Neural cell (in vitro differentiated cells): ENCODE results near the gene C3. TPM values are rescaled to one million over a fixed set of nuclear protein-coding genes. Genes with fewer than 3 reads are reported as not detected.
"Not testable (repeated sequence)": the region's sequence is repeated elsewhere in the genome, so short reads cannot be mapped to it uniquely, and the experiment has no call there.

Experiments
- H2AFZ ChIP-seq: fragments of 200-600, 300-800 bp; sonication (generic), shearing (Covaris generic); 2 replicates; pipeline ENCODE4 v1.6.0; 2014; ENCODE audit warnings: low read depth, mild to moderate bottlenecking, antibody characterized with exemption, low read length, moderate library complexity
- H3F3A ChIP-seq: fragments of 200-600 bp; shearing (Covaris generic); 2 replicates; pipeline ENCODE4 v1.6.1; 2016; ENCODE audit warnings: mild to moderate bottlenecking, moderate library complexity, mixed read lengths, antibody characterized with exemption, low read length; ENCODE audit not compliant: insufficient read depth, poor library complexity, severe bottlenecking
- H3K27ac ChIP-seq: fragments of 200-600, 300-800 bp; sonication (generic), shearing (Covaris generic); 2 replicates; pipeline ENCODE4 v1.5.1; 2014; ENCODE audit warnings: mild to moderate bottlenecking, low read length, moderate library complexity
- H3K27me3 ChIP-seq: fragments of 300-800, 200-600 bp; sonication (generic), shearing (Covaris generic); 2 replicates; pipeline ENCODE4 v1.6.0; 2014; ENCODE audit warnings: mild to moderate bottlenecking, low read depth, low read length, moderate library complexity; ENCODE audit not compliant: insufficient read depth
- H3K36me3 ChIP-seq: fragments of 300-800, 200-600 bp; sonication (generic), shearing (Covaris generic); 2 replicates; pipeline ENCODE4 v1.5.1; 2014; ENCODE audit warnings: mild to moderate bottlenecking, antibody characterized with exemption, low read length, moderate library complexity; ENCODE audit not compliant: insufficient read depth
- H3K4me2 ChIP-seq: fragments of 300-800, 200-600 bp; sonication (generic), shearing (Covaris generic); 2 replicates; pipeline ENCODE4 v1.6.0; 2014; ENCODE audit warnings: mild to moderate bottlenecking, low read length
- H3K4me3 ChIP-seq: fragments of 300-800, 200-600 bp; sonication (generic), shearing (Covaris generic); 2 replicates; pipeline ENCODE4 v1.5.1; 2014; ENCODE audit warnings: mild to moderate bottlenecking, low read length, moderate library complexity
- H3K79me2 ChIP-seq: fragments of 200-600 bp; shearing (Covaris generic); replicated peaks from 2 replicates; pipeline ENCODE4 v1.6.0; 2014; ENCODE audit warnings: mild to moderate bottlenecking, low read length, moderate library complexity; ENCODE audit not compliant: insufficient read depth
- H3K9ac ChIP-seq: fragments of 300-800, 200-600 bp; sonication (generic), shearing (Covaris generic); 2 replicates; pipeline ENCODE4 v1.6.1; 2016; ENCODE audit warnings: mild to moderate bottlenecking, low read length, mixed read lengths
- H3K9me2 ChIP-seq: fragments of 200-600 bp; shearing (Covaris generic); 2 replicates; pipeline ENCODE4 v1.6.1; 2016; ENCODE audit warnings: mild to moderate bottlenecking, low read length, mixed read lengths; ENCODE audit not compliant: insufficient read depth
- H3K9me3 ChIP-seq: fragments of 200-600, 300-800 bp; sonication (generic), shearing (Covaris generic); 2 replicates; pipeline ENCODE4 v1.6.1; 2016; ENCODE audit warnings: mild to moderate bottlenecking, mixed run types, low read length, moderate library complexity, mixed read lengths
- H4K20me1 ChIP-seq: fragments of 200-600 bp; shearing (Covaris generic); 2 replicates; pipeline ENCODE4 v1.6.1; 2016; ENCODE audit warnings: mild to moderate bottlenecking, mixed run types; ENCODE audit not compliant: insufficient read depth
- EP300 ChIP-seq: fragments of 450-650 bp; conservative IDR thresholded peaks from 2 replicates; pipeline ENCODE4 v1.6.1; 2014; ENCODE audit warnings: antibody characterized with exemption, mild to moderate bottlenecking, moderate library complexity; ENCODE audit not compliant: poor library complexity, severe bottlenecking
- EZH2 ChIP-seq: fragments of 200-600, 300-800 bp; shearing (Covaris generic), sonication (generic); IDR thresholded peaks from 2 replicates; pipeline ENCODE4 v1.6.1; 2014; ENCODE audit warnings: antibody characterized with exemption, low read length, borderline replicate concordance, mild to moderate bottlenecking; ENCODE audit not compliant: insufficient read depth, poor library complexity, severe bottlenecking
- MXI1 ChIP-seq: fragments of 450-650 bp; conservative IDR thresholded peaks from 2 replicates; pipeline ENCODE4 v1.6.1; 2014; ENCODE audit warnings: antibody characterized with exemption, mild to moderate bottlenecking; ENCODE audit not compliant: poor library complexity, severe bottlenecking
- POLR2AphosphoS5 ChIP-seq: IDR thresholded peaks from 2 replicates; pipeline ENCODE4 v1.6.1; 2012
- RAD21 ChIP-seq: fragments of 450-650 bp; conservative IDR thresholded peaks from 2 replicates; pipeline ENCODE4 v1.6.1; 2014; ENCODE audit warnings: antibody characterized with exemption, mild to moderate bottlenecking, moderate library complexity
- SMC3 ChIP-seq: fragments of 450-650 bp; conservative IDR thresholded peaks from 2 replicates; pipeline ENCODE4 v1.6.1; 2014; ENCODE audit warnings: antibody characterized with exemption, mild to moderate bottlenecking, moderate library complexity; ENCODE audit not compliant: poor library complexity
- TAF1 ChIP-seq: IDR thresholded peaks from 2 replicates; pipeline ENCODE4 v1.6.1; 2012; ENCODE audit warnings: low read depth
- polyA plus RNA-seq: library from polyadenylated mRNA; depleted of rRNA; stranded (reverse); fragments of >200 nt; gene quantifications from 2 replicates; pipeline ENCODE4 v1.2.3, GENCODE V29; 2014
- TF ChIP-seq, protein P1 (sequence below): fragments of 450-650 bp; IDR thresholded peaks from 2 replicates; pipeline ENCODE4 v1.5.1; 2014; ENCODE audit warnings: antibody characterized with exemption, mild to moderate bottlenecking, moderate library complexity; ENCODE audit not compliant: poor library complexity, severe bottlenecking
- TF ChIP-seq, protein P2 (sequence below): IDR thresholded peaks from 2 replicates; pipeline ENCODE4 v1.6.1; 2012; ENCODE audit warnings: borderline replicate concordance

The C3 gene
- polyA plus RNA-seq, 1 donor from 2014 or later: not detected

DNA sequence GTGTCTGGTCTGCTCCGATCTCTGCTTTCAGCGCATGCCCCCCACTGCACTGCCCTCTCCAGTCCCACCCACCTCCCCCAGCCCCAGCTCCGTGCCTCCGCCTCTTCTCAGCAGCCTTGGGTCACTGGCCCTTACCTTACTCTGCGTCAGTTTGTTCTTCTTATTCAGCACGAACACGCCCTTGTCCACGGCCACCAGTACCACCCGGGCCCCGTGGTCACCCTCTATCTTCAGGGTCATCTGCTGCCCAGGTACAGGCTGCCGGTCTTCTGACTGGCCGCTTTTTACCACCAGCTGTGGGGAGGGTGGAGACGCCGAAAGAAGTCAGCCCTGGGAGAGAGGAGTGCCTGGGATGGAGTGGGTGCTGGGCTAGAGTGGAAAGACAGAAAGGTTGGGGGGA lies 10.9 kb downstream of the C3 start:
- peaks cover 28% of the 10 kb centered on the region for H3K27me3 ChIP-seq
- no peak for TF ChIP-seq EZH2
- no peak for TF ChIP-seq EP300
- TF ChIP-seq, protein P1, sequence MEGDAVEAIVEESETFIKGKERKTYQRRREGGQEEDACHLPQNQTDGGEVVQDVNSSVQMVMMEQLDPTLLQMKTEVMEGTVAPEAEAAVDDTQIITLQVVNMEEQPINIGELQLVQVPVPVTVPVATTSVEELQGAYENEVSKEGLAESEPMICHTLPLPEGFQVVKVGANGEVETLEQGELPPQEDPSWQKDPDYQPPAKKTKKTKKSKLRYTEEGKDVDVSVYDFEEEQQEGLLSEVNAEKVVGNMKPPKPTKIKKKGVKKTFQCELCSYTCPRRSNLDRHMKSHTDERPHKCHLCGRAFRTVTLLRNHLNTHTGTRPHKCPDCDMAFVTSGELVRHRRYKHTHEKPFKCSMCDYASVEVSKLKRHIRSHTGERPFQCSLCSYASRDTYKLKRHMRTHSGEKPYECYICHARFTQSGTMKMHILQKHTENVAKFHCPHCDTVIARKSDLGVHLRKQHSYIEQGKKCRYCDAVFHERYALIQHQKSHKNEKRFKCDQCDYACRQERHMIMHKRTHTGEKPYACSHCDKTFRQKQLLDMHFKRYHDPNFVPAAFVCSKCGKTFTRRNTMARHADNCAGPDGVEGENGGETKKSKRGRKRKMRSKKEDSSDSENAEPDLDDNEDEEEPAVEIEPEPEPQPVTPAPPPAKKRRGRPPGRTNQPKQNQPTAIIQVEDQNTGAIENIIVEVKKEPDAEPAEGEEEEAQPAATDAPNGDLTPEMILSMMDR: no peak
- H3K9ac ChIP-seq: no peak overlapping the region
- no peaks in the 10 kb centered on the region for H3K9me2 ChIP-seq
- H4K20me1 ChIP-seq: no peaks in the 10 kb centered on the region
- no peak overlapping the region for H3K27ac ChIP-seq
- no peaks in the 10 kb centered on the region for H3K79me2 ChIP-seq
- H3K4me2 ChIP-seq: no peak overlapping the region
- H2AFZ ChIP-seq: no peak overlapping the region
- H3K4me3 ChIP-seq: no peak overlapping the region
- no peaks in the 10 kb centered on the region for H3F3A ChIP-seq
- H3K36me3 ChIP-seq: no peaks in the 10 kb centered on the region
- no peaks in the 10 kb centered on the region for H3K9me3 ChIP-seq

DNA sequence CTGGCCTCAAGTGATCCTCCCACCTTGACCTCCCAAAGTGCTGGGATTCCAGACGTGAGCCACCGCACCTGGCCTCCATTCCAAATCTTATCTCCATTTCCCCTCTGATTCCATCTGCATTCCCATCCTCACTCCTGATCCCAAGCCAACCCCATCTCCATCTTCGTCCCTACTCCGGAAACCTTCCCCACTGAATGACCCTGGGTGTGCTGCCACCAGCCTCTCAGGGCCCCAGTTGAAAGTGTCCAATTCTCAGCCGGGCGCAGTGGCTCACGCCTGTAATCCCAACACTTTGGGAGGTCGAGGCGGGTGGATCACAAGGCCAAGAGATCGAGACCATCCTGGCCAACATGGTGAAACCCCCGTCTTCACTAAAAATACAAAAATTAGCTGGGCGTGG lies 11.5 kb downstream of the C3 start:
- not testable (repeated sequence) for H3K4me2 ChIP-seq, H3K36me3 ChIP-seq, H3K9me2 ChIP-seq, H3K79me2 ChIP-seq, H3K9me3 ChIP-seq, H3K27ac ChIP-seq, H4K20me1 ChIP-seq, H3K4me3 ChIP-seq, H3F3A ChIP-seq, H3K9ac ChIP-seq, H2AFZ ChIP-seq
- peaks cover 28% of the 10 kb centered on the region for H3K27me3 ChIP-seq

DNA sequence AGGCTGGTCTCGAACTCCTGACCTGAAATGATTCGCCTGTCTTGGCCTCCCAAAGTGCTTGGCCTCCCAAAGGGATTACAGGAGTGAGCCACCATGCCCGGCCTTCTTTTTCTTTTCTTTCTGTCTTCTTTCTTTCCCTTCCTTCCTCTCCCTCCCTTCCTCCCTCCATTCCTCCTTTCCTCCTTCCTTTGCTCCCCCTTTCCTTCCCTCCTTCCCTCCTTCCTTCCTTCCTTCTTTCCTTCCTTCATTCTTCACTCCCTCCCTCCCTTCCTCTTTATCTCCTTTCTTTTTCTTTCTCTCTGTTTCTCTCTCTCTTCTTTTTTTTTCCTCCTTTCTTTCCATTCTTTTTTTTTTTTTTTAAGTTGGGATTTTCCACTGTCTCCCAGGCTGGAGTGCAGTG lies 12.1 kb downstream of the C3 start:
- no peak overlapping the region for H2AFZ ChIP-seq
- H3F3A ChIP-seq: no peaks in the 10 kb centered on the region
- no peaks in the 10 kb centered on the region for H3K9me3 ChIP-seq
- H3K9me2 ChIP-seq: no peaks in the 10 kb centered on the region
- no peak overlapping the region for H3K27ac ChIP-seq
- H3K4me2 ChIP-seq: no peak overlapping the region
- no peaks in the 10 kb centered on the region for H3K79me2 ChIP-seq
- no peak for TF ChIP-seq TAF1
- no peak for TF ChIP-seq MXI1
- no peak for TF ChIP-seq POLR2AphosphoS5
- TF ChIP-seq, protein P2, sequence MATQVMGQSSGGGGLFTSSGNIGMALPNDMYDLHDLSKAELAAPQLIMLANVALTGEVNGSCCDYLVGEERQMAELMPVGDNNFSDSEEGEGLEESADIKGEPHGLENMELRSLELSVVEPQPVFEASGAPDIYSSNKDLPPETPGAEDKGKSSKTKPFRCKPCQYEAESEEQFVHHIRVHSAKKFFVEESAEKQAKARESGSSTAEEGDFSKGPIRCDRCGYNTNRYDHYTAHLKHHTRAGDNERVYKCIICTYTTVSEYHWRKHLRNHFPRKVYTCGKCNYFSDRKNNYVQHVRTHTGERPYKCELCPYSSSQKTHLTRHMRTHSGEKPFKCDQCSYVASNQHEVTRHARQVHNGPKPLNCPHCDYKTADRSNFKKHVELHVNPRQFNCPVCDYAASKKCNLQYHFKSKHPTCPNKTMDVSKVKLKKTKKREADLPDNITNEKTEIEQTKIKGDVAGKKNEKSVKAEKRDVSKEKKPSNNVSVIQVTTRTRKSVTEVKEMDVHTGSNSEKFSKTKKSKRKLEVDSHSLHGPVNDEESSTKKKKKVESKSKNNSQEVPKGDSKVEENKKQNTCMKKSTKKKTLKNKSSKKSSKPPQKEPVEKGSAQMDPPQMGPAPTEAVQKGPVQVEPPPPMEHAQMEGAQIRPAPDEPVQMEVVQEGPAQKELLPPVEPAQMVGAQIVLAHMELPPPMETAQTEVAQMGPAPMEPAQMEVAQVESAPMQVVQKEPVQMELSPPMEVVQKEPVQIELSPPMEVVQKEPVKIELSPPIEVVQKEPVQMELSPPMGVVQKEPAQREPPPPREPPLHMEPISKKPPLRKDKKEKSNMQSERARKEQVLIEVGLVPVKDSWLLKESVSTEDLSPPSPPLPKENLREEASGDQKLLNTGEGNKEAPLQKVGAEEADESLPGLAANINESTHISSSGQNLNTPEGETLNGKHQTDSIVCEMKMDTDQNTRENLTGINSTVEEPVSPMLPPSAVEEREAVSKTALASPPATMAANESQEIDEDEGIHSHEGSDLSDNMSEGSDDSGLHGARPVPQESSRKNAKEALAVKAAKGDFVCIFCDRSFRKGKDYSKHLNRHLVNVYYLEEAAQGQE: no peak
- TF ChIP-seq, protein P1: no peak
- TF ChIP-seq SMC3: no peak
- TF ChIP-seq EZH2: no peak
- no peak for TF ChIP-seq RAD21
- no peak for TF ChIP-seq EP300
- H3K36me3 ChIP-seq: no peaks in the 10 kb centered on the region
- H3K27me3 ChIP-seq: peaks cover 28% of the 10 kb centered on the region
- no peak overlapping the region for H3K4me3 ChIP-seq
- H3K9ac ChIP-seq: no peak overlapping the region
- H4K20me1 ChIP-seq: no peaks in the 10 kb centered on the region
